ENCODE measurements around the gene PIP4K2A.
"Not testable (repeated sequence)": the region's sequence is repeated elsewhere in the genome, so short reads cannot be mapped to it uniquely, and the experiment has no call there.

Gene PIP4K2A

DNA sequence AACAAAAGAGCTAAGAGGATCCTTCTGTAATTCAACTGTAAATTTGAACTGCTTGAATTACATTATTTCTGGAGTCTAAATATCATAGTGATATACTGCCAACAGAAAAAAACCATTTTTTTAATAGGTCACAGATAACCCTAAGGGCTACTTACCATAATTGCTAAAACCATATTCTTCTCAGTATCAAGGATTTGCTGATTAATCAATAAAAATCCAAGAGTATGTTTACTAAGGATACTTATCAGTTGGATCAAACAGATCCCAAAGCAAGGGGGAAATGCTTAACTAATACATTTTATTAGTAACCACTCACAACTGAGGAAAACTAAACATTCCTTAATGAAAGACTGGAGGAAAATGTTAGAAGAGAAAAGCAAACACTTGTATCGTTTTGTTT lies 166.0 kb downstream of the PIP4K2A start:
- DNase-seq = no peak

DNA sequence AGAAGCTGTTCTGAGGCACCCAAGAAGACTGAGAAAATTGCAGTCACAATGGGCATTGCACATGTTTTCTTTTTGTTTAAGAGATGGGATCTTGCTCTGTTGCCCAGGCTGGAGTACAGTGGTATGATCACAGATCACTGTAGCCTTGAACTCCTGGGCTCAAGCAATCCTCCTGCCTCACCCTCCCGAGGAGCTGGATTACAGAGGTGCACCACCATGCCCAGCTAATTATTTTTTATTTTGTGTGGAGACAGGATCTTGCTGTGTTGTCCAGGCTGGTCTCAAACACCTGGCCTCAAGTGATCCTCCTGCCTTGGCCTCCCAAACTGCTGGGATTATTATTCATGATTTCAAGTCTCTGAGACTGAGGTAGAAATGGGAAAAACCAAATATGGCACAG lies 168.7 kb downstream of the PIP4K2A start:
- DNase-seq = no peak

DNA sequence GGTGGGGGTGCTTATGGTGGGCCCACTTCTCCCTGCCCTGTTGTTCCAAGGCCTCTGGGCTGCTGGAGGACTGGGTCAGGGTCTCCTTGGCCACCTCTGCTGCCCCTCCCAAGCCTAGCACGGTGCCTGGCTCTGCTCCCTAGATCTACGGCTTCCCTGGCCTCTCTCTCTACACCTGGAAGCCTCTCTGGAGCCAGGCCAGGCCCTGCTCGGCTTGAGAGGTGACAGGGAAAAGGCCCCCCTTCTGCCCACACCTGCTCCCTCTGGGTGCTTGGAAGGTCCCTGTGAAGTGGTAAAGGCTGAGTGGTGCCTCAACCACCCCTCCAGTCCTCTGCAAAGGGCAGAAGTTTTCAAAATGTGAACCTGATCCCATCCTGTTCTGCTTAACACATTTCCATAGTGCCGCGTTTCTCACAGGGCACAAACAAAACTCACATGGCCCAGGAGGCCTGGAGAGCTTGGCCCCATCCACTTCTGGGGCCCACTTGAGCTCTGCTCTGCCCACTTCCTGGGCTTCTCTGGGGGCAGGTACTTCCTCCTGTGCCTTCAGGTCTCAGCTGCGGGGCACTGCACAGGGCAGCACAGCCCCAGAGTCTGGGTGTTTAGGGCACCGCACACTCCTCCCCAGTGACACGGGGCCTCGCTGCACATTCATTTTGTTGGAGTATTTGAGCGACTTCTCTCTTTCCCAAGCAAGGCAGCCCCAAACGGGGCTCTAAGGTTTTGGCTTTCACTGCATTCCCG lies 169.9 kb downstream of the PIP4K2A start:
- no peak for DNase-seq

DNA sequence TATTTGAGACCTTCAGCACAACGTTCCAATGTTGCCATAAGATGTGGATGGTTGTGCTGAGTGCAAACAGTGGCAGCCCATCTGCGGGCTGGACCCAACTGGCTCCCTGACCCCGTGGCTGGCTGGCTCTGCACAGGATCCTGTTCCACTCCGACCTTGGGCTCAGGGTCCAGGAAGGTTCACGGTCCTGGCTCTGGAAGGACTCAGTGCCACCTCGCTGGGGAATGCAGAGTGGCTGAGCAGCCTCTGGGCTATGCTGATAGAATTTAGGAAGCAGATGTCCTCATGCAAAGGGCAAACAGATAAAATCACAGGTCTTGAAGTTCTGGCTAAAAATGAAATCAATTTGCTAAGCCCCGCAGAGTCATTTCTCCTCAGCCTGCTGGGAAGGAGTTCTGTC lies 171.6 kb downstream of the PIP4K2A start:
- DNase-seq = no peak

DNA sequence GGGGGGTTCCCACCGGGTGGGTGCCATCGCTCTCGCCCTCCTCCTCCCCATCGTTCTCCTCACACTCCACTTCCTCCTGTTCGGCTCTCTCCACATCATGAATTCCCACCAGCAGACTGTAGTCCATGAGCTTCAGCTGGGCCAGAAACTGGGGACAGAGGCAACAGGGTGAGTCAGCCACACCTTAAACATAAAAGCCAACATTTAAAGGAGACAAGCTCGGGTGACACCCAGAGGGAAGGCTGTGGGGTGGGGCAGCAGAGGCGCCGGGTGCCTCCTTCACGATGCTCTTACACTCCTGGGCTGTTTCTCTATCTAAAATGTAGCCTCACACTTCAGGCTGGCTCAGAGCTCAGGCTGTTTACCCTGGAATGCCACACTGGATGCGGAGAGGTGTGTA lies 172.5 kb downstream of the PIP4K2A start:
- no peak for DNase-seq

DNA sequence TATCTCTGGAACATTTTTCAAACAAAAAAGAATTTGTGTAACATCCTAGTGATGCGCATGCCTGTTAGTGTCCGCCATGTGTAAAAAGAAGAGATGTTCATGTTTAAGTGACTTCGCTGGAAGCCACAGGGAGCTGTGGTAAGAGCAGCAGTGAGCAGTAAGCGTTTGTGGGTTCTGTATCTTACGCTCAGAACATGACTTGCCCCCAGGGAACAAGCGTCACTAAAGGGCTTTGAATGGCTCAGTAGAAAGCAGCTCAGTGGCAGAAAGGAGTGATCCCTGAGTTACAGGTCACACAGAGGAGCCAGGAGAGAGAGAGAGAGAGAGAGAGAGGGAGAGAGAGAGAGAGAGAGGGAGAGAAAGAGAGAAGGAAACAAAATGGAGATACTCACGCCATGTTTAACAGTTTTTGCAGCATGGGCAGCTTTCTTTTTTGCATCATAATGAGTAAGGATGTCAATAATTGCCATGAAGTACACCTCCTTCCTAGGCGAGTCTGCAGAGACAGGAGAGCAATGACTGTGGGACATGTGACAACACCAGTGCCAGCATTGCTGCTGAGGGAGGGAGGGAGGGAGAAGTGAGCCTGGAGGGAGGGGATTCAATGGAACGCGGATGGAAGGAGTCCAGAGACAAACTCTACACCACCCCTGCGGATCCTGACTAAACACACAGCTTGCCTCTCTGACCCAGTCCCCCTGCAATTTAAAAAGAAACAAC lies 174.6 kb downstream of the PIP4K2A start:
- DNase-seq = no peak

DNA sequence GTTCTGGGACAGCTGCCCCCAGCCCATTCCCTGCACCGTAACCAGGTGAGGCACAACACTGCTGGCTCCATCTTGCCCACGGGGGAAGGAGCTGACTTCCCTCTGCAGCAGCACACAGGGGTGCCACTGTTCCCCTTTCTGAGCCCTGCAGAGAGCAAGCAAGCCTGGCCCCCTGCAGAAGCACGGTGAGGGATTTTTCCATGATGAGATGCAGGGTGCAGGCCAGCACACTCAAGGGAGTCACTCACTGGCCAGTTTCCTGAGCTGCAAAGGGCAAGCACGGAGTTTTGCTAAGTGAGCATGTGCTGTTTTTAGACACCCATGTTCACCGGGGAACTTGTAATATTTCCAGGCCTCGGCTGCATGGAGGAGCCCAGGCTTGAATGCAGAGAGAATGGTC lies 176.6 kb downstream of the PIP4K2A start:
- no peak for DNase-seq

DNA sequence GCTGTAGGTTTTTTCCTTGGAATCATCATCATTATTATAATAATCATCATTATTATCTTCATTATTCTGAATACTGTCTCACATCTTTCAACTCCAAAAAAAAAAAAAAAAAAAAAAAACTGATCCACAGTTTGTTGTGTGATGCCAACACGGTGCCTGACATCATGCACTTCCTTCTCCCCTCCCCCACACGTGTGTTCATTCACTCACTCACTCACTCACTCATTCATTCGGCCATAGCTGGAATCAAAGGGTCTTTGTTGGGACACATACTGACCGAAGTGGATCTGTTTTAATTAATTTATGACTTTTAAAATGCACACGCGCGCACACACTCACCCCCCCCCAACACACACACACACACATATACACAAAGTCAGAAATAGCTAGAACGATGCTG lies 177.8 kb downstream of the PIP4K2A start:
- peak; percentile 44 for DNase-seq

DNA sequence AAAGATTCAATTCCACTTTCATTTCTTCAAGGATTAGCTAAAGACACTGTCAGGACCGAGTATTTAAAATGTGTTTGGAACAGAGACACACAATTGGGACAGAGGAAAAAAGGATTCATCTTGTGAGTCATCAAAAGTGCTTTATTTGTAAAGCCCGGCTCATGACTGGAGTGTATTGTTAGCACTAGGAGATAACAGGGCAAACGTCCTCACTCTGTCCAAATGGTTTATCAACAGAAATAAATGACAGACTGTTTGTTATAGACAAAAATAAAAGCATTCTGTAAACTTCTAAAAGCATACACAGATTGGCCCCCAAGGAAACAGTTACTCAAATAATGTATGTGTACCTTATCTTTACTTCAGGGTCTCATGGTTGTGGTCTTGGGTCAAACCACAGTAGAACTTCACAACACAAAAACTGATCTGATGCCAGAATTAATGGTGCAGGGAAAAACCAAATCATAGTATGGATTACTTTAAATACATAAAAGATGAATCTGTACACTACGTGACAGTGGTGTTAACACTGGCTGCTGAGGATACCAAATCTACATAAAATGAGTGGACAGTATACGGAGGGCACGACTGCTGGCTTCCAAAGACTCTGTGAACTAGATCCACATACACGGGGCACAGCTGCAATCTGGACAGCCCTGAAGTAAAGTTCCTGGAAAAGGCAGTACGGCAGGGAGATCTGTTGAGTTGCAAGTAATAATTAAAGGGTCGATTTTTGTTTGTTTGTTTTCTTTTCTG lies 179.4 kb downstream of the PIP4K2A start:
- peak; percentile 30 for DNase-seq

DNA sequence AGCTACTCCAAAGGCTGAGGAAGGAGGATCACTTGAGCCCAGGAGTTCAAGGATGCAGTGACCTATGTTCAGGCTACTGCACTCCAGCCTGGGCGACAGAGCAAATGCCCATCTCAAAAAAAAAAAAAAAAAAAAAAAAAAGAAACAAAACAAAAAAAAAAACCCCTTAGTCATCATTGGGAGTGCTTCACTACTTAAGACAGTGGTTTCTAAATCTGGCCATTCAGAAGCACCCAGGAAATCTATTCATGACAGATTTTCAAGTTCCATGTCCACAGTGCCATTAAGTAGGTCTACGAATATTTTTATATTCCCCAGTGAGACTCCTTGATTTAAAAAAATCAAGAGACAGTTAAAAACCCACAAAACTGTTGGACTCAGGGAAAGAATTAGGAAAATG lies 182.9 kb downstream of the PIP4K2A start:
- DNase-seq = no peak

DNA sequence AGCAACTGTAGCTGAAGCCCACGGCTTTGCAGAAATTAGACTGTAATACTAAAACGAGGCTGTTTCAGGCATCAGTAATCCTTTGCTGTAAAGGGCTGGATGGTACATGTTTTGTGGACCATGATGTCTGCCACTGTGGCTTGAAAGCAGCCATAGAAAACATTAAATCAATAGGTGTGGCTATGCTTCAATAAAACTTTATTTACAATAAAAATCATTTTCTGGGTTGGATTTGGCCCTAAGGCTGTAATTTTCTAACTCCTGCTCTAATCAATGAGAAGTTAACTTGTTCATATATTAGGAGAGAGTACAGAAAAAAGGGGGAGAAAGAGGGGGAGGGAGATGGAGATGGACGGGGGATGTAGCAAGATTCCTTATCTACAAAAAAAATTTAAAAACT lies 183.4 kb downstream of the PIP4K2A start:
- no peak for DNase-seq

DNA sequence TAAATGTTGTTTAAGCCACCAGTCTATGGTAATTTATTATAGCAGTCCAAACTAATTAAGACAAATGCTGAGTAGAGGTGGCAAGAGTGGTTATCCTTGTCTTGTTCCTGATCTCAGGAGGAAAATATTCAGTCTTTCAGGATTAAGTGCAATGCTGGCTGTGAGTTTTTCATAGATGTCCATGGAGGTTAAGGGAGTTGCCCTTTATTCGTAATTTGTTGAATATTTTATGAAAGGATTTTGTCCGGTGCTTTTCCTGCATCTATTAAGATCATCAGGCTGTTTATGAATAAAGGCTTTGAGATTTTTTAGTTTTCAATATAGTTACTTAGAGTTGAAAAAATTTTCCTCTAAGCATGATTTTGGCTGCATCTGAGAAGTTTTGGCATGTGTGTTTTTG lies 186.9 kb downstream of the PIP4K2A start:
- no peak for DNase-seq

DNA sequence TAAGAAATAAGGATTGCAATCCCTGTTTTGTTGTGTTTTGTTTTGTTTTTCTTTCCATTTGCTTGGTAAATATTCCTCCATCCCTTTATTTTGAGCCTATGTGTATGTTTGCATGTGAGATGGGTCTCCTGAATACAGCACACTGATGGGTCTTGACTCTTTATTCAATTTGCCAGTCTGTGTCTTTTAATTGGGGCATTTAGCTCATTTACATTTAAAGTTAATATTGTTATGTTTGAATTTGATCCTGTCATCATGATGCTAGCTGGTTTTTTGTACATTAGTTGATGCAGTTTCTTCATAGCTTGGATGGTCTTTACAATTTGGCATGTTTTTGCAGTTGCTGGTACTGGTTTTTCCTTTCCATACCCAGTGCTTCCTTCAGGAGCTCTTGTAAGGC lies 190.0 kb downstream of the PIP4K2A start:
- not testable (repeated sequence) for DNase-seq

DNA sequence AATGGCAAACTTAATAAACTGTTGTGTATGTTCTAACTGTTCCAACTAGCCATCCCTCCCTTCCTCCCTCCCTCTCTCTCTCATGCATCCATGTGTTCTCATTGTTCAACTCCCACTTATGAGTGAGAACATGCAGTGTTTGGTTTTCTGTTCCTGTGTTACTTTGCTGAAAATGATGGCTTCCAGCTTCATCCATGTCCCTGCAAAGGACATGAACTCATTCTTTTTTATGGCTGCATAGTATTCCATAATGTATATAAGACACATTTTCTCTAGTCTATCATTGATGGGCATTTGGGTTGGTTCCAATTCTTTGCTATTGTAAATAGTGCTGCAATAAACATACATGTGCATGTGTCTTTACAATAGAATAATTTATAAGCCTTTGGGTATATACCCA lies 193.7 kb downstream of the PIP4K2A start:
- not testable (repeated sequence) for DNase-seq

DNA sequence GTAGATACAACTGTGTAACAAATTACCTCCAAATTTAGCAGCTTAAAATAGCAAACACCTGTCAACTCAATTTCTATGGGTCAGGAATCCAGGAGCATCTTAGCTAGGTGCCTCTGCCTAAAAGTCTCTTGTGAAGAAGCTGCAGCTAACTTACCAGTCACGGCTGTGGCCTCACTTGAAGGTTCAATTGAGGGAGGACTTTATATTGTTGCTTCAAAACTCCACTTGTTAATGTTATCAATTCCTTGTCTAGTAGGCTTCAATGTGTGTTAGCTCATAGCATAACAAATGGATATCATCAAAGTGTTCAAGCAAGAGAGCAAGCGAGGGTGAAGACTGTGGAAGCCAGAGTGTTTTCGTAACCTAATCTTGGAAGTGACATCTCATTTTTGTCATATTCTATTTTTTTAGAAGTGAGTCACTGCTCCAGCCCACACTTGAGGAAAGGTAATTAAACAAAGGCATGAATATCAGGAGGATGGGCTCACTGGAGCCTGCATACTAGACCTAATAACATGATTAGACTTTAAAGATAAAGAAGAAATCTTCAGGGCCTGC lies 196.1 kb downstream of the PIP4K2A start:
- no peak for DNase-seq

DNA sequence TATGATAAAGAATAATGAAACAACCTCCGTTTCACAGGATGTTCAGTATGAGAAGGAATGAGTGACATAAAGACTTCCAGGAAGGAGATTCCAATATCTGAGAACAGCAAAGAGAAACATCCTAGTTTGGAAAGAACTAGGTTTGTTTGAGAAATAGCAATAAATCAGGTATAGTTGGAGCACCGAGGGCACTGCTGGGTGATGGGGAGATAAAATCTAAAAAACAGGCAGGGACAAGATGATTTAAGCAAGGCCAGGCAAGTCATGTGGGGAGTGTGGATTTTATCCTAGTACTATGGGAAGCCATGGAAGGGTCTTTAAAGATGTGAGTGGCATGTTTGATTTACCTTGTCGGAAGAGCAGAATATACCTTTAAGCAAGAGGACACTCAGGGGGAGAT lies 199.4 kb downstream of the PIP4K2A start:
- DNase-seq = no peak

DNA sequence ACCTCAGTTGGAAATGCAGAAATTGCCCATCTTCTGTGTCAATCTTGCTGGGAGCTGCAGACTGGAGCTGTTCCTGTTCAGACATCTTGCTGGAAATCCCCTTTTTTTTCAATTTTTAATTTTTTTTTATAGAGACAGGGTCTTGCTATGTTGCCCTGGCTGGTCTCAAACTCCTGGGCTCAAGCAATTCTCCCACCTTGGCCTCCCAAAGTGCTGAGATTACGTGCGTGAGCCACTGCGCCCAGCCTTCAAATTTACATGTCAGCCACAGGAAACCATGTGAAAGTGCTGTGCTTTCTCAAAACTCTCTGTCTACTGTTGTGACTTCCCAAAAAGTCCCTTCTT lies 200.0 kb downstream of the PIP4K2A start:
- not testable (repeated sequence) for DNase-seq

DNA sequence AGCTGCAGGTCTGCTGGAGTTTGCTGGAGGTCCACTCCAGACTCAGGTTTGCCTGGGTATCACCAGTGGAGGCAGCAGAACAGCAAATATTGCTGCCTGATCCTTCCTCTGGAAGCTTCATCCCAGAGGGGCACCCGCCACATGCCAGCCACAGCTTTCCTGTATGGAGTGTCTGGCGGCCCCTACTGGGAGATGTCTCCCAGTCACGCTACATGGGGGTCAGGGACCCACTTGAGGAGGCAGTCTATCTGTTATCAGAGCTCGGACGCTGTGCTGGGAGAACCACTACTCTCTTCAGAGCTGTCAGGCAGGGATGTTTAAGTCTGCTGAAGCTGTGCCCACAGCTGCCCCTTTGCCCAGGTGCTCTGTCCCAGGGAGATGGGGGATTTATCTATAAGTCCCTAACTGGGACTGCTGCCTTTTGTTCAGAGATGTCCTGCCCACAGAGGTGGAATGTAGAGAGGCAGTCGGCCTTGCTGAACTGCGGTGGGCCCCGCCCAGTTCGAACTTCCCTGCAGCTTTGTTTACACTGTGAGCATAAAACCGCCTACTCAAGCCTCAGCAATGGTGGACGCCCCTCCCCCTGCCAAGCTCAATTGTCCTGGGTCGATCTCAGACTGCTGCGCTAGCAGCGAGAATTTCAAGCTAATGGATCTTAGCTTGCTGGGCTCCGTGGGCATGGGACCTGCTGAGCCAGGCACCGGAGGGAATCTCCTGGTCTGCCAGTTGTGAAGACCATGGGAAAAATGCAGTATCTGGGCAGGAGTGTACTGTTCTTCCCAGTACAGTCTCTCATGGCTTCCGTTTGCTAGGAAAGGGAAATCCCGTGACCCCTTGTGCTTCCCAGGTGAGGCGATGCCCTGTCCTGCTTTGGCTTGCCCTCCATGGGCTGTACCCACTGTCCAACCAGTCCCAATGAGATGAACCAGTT lies 200.6 kb downstream of the PIP4K2A start:
- not testable (repeated sequence) for DNase-seq

DNA sequence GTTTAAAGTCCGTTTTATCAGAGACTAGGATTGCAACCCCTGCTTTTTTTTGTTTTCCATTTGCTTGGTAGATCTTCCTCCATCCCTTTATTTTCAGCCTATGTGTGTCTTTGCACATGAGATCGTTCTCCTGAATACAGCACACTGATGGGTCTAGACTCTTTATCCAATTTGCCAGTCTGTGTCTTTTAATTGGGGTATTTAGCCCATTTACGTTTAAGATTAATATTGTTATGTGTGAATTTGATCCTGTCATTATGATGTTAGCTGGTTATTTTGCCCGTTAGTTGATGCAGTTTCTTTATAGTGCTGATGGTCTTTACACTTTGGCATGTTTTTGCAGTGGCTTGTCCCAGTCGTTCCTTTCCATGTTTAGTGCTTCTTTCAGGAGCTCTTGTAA lies 202.4 kb downstream of the PIP4K2A start:
- not testable (repeated sequence) for DNase-seq

DNA sequence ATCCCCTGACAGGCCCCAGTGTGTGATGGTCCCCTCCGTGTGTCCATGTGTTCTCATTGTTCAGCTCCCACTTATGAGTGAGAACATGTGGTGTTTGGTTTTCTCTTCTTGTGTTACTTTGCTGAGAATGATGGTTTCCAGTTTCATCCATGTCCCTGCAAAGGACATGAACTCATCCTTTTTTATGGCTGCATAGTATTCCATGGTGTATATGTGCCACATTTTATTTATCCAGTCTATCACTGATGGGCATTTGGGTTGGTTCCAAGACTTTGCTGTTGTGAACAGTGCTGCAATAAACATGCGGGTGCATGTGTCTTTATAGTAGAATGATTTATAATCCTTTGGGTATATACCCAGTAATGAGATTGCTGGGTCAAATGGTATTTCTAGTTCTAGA lies 206.2 kb downstream of the PIP4K2A start:
- not testable (repeated sequence) for DNase-seq

DNA sequence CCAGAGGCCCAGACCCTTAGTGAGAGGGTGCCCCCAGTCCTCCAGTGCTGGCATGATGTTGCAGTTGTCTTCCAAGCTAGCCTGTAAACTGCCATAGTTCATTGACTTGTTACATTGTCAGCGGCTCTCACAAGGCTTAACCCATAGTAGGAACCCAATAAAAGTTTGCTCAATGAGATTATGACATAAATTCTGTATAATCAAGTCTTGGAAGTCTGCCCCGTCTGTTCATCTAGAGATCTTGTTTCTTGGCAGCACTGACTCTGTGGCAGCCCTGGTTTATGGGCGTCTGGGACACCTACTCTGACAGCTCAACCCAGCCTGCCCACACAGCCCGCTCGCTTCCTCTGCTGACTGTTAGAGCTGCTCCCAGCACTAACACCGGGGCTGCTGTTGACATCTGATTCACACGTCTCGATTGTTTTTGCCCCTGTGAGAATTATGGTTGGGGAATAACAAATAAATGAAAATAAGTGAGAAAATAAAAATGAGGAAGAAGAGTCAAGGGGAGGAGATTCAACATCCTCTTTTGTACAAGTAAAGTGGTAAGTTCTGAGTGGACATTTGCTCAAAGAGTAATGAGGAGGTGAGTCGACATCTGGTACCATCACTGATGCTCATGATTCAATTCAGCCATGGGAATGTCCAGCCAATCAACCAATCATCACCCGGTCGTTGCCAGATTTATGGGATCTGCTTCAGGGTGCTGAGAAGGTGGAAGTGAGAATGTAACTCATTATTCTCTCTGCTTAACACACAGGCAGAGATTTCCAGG lies 208.3 kb downstream of the PIP4K2A start:
- no peak for DNase-seq

DNA sequence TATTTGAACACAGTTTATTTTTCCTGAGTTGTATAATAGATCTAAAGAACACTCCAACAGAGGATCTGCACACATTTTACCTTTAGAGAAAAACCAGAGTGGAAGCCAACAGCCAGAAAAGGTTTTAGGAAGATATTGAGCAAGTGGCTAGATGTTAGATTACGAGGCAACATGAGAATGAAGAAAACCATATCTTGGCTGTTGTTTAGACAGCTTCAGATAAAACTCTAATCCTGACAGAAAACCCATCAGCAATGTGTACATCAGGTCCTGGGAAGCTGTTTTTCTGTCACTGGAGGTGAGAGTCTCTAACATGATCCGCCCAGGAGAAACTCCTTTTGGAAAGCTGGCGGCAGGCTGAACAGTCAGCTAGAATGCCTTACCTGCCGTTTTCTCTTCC lies 209.6 kb downstream of the PIP4K2A start:
- DNase-seq = no peak
